NCI-H1105 (cell line): ENCODE data around the gene RSL1D1.

Experiments used
- DNase-seq: peaks from one replicate; lab custom pipeline; 2025; lab: John Stamatoyannopoulos, UW

The RSL1D1 gene

GRCh38 chr16:11851294-11852091, at the start of gene RSL1D1:
RSL1D1 (minus strand) TSS chr16:11851542; CDS start chr16:11851512, 30 bp downstream.
- peak; percentile 75 for DNase-seq

- no peak for DNase-seq
Measured at GRCh38 chr16:11901091-11901490, 49.7 kb upstream of the RSL1D1 start.

- DNase-seq, result no peak
Measured at GRCh38 chr16:11896486-11897176, 45.3 kb upstream of the RSL1D1 start.

- DNase-seq, result no peak
Measured at GRCh38 chr16:11893571-11893970, 42.2 kb upstream of the RSL1D1 start.

GRCh38 chr16:11892761-11893160, 41.4 kb upstream of the RSL1D1 start:
- DNase-seq, result no peak

- no peak for DNase-seq
Measured at GRCh38 chr16:11890231-11890965, 39.1 kb upstream of the RSL1D1 start.

- DNase-seq, result no peak
Measured at GRCh38 chr16:11886881-11887280, 35.5 kb upstream of the RSL1D1 start.

- DNase-seq, result no peak
Measured at GRCh38 chr16:11884035-11884434, 32.7 kb upstream of the RSL1D1 start.

GRCh38 chr16:11880007-11880406, 28.7 kb upstream of the RSL1D1 start:
- no peak for DNase-seq

GRCh38 chr16:11877374-11877773, 26.0 kb upstream of the RSL1D1 start:
- no peak for DNase-seq

GRCh38 chr16:11876306-11876705, 25.0 kb upstream of the RSL1D1 start:
- no peak for DNase-seq

GRCh38 chr16:11875721-11876120, 24.4 kb upstream of the RSL1D1 start:
- DNase-seq, result no peak

GRCh38 chr16:11871193-11871592, 19.9 kb upstream of the RSL1D1 start:
- no peak for DNase-seq

- no peak for DNase-seq
Measured at GRCh38 chr16:11870399-11870798, 19.1 kb upstream of the RSL1D1 start.

GRCh38 chr16:11869353-11870228, 18.2 kb upstream of the RSL1D1 start:
- no peak for DNase-seq

- DNase-seq, result no peak
Measured at GRCh38 chr16:11868412-11868980, 17.2 kb upstream of the RSL1D1 start.

- DNase-seq, result no peak
Measured at GRCh38 chr16:11862489-11862888, 11.1 kb upstream of the RSL1D1 start.

- no peak for DNase-seq
Measured at GRCh38 chr16:11857161-11857560, 5.8 kb upstream of the RSL1D1 start.

GRCh38 chr16:11852092-11852809, 909 bp upstream of the RSL1D1 start:
- DNase-seq, result no peak

- no peak for DNase-seq
Measured at GRCh38 chr16:11848842-11849241, 2.5 kb downstream of the RSL1D1 start.

GRCh38 chr16:11844499-11844898, 6.8 kb downstream of the RSL1D1 start:
- no peak for DNase-seq
